Esophagus muscularis mucosa (tissue), 4 donors: ENCODE data around the gene DDX11.

ENCODE experiments used
- CTCF ChIP-seq, 3 experiments: fragments of 200-600 bp in 2 of 3; fragments of 450-650 bp in 1 of 3; sonication (generic) in 2 of 3; IDR thresholded peaks; one replicate each; pipeline ENCODE4 v1.5.1; 2017 to 2019; ENCODE audit warnings: antibody characterized with exemption in 3 of 3, mild to moderate bottlenecking in 2 of 3, moderate library complexity in 1 of 3
- EP300 ChIP-seq: sonication (generic); formaldehyde crosslinking; IDR thresholded peaks from one replicate; pipeline ENCODE4 v1.6.1; 2017; ENCODE audit warnings: antibody characterized with exemption
- POLR2A ChIP-seq: fragments of 450-650 bp; IDR thresholded peaks from one replicate; pipeline ENCODE4 v1.6.1; 2017; ENCODE audit warnings: antibody characterized with exemption, moderate library complexity, mild to moderate bottlenecking, low read depth
- POLR2AphosphoS5 ChIP-seq, 2 donors: sonication (generic); formaldehyde crosslinking; IDR thresholded peaks; one replicate each; pipeline ENCODE4 v1.6.1; 2017; ENCODE audit warnings: antibody characterized with exemption in 2 of 2

- no peak for TF ChIP-seq CTCF (IDR thresholded peaks at IDR 0.05)
- no peak for TF ChIP-seq POLR2A
- TF ChIP-seq EP300: no peak
- TF ChIP-seq POLR2AphosphoS5 (IDR thresholded peaks at IDR 0.05): no peak
Measured at GRCh38 chr12:31105668-31106067, 32.0 kb downstream of the DDX11 start.
